Colon (tissue), 2 donors: Measurements from ENCODE around the gene ROS1.

Experiments
- FAIRE-seq: peaks from 2 replicates; lab custom pipeline; 2012; peaks lifted over from hg19 to GRCh38; lab: Jason Lieb, UNC
- donor health status: control.
- donor health status: control.

ROS1 gene

GRCh38 chr6:117440706-117441525 lies 15.2 kb upstream of the ROS1 start:
- no peak for FAIRE-seq

DNA sequence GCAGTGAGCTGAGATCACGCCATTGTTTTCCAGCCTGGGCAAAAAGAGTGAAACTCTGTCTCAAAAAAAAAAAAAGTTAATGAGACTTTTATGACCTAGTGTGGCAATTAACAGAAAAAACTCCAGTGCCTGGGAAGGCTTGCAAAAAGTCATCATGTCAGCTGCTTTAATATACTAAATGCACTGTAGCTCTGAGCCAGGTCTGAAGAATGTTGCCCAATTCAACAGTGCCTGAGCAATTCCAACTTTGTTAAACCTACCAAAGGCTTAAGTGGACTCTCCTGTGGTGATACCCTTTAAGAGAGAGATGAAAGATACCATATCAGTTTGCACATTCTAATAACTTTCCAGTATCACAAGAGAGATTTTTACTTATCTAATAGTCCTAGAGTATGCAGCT lies 6.5 kb upstream of the ROS1 start:
- no peak for FAIRE-seq

- FAIRE-seq = no peak
Measured at GRCh38 chr6:117423754-117424153, 2.0 kb downstream of the ROS1 start.

- FAIRE-seq = no peak
Measured at GRCh38 chr6:117418320-117418719, 7.4 kb downstream of the ROS1 start.

DNA sequence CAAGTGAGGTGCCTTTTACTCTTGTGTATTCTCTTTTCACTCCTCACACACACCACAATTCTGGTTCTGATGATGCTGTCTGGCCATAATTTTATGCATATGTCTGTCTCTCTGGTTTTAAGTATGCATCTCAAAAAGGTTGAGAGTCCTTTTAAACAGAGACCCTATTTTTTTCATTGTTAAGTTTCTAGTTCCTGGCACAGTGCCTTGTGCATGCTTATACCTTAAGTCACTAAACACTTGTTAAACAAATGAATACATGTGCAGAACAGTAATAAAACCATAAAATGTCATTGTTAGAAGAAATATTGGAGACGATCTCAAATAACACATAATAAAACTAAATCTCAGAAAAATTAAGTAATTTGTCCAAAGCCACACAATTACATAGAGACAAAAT lies 7.9 kb downstream of the ROS1 start:
- no peak for FAIRE-seq

GRCh38 chr6:117414770-117415169 lies 11.0 kb downstream of the ROS1 start:
- no peak for FAIRE-seq

DNA sequence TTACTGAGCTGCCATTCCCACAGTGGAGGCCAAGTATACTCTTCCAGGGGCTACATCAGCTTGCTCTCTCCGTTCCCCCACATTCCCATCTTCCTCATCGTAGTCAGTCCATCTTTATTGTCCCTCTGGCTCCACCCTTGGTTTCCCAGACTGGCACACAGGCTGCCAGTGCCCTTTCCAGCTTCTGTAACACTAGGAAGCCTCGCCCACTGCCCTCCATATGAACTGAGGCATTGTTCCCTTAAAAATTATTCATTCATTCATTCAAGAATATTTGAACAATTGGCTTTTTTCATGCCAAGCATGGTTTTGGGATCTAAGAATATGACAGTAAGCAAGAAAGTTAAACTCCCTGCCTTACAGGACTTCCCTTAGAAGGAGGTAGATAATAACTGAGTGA lies 14.3 kb downstream of the ROS1 start:
- no peak for FAIRE-seq

GRCh38 chr6:117409863-117410262 lies 15.9 kb downstream of the ROS1 start:
- no peak for FAIRE-seq

DNA sequence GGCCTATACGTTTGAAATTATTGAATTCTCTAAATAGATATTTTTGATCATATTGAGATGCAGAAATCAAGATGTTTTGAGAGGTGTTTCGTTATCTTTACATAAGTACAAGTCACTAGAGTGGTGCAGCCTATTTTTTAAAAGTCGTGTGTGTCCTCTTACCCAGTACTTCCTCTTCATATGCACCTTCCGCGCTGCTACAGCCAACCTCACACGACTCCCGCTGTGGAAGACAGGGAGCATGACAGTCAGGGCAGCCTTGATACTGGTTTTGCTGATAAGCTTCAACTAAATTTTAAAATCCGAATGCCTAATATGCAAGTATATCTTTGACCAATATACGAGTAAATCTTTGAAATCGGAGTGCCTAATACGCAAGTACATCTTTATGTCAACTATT lies 16.3 kb downstream of the ROS1 start:
- FAIRE-seq = no peak

DNA sequence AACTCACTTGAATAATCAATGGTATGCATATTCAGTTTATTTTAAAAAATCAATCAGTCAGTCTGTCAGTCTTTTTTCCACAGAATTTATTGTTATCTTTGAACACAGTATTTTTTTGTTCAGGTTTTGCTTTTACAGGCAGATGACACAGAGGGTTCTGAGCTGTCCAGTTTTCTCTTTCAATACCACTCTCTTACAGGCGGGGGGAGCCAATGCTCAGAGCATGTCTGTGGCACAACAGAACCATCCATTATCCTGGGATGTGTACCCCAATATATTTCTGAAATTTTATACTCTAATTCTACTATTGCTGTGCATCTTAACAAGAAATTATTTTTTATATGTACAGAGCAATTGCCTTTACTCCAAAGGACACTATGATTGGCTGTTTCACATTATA lies 21.2 kb downstream of the ROS1 start:
- no peak for FAIRE-seq

GRCh38 chr6:117401799-117402198 lies 23.9 kb downstream of the ROS1 start:
- peak; percentile 49 for FAIRE-seq

- no peak for FAIRE-seq
Measured at GRCh38 chr6:117399924-117400323, 25.8 kb downstream of the ROS1 start.

DNA sequence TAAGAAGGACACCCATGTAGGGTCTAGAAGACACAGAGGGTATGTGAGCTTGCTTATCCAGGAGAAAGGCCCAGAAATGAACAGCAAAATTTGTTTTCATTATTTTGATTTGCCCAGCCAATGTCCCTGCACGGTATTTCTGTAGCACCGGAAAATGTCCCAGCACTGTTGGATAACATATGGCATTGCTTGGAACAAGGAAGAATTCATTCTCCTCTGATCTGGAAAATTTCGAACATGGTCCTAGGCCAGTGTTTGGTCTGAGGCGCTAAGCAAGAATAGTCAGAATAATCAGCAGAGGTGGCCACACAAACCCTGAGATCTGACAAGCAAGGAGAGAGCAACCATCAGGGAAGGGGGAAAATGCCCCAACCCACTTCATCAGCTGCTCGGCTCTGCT lies 26.6 kb downstream of the ROS1 start:
- no peak for FAIRE-seq

- FAIRE-seq = no peak
Measured at GRCh38 chr6:117397536-117398227, 28.1 kb downstream of the ROS1 start.

DNA sequence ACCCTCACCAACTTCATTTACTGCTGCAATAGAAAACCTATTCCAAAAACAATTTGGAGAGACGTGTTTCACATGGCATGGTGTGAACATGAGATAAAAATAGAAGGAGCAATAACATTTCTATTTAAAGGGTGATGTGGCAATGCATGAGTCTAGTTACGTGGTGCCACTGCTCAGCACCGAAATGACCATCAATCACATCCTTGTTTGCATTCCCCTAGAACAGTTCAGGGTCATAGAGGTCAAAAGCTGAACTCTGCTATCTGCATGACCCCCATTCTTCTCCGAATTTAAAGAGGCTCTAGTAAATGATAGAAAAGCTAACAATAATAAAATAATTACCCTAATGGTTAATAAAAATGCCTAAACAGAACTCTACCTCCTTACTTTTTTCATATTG lies 29.5 kb downstream of the ROS1 start:
- FAIRE-seq = no peak

DNA sequence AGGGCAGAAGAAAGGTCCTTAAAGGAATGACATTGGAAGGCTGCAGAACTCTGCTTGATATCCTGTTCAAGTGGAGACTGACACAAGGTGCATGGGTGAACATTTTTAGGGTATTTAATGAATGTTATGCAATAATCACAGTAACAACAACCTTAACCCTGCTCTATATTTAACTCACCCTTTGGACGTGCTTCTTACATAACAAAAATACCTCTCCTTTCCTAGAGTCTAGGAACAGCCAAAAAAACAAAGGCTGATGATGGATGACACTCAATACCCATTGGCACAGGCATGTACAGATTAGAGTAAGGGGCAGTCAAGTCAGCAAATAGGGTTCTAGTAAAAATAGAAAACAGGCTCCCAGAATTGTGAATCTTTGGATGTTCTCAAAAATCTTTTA lies 30.6 kb downstream of the ROS1 start:
- FAIRE-seq = no peak

GRCh38 chr6:117393045-117393444 lies 32.7 kb downstream of the ROS1 start:
- no peak for FAIRE-seq

DNA sequence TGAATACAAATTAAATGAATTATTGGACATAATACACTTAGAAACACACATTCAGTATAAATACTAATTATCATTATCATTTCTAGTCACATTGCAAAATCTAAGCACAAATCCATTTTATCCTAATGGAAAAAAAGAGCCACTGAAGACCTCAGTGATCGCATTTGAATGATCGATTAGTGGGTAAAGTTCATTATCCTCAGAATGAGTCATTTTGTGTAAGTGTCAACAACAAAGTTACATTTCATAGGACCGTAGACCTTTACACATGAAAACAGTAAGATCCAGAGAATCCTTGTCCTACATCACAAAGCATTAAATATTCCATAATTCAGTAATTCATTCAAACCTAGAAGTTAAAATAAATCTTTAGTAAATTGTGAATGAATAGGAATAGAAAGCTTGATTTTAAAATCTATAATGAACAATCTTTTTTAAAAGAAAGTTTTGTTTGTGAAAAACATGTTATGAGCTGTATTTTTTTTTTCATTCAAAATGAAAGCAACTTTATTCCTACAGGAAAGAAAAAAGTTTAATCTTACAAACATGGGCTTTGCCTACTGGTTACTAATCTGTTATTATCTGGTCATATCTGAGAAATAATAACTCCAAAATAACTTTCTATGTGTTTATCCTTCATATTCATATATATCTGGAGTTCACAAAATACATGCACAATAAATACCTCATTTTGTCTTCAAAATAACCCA lies 33.7 kb downstream of the ROS1 start:
- FAIRE-seq = no peak

DNA sequence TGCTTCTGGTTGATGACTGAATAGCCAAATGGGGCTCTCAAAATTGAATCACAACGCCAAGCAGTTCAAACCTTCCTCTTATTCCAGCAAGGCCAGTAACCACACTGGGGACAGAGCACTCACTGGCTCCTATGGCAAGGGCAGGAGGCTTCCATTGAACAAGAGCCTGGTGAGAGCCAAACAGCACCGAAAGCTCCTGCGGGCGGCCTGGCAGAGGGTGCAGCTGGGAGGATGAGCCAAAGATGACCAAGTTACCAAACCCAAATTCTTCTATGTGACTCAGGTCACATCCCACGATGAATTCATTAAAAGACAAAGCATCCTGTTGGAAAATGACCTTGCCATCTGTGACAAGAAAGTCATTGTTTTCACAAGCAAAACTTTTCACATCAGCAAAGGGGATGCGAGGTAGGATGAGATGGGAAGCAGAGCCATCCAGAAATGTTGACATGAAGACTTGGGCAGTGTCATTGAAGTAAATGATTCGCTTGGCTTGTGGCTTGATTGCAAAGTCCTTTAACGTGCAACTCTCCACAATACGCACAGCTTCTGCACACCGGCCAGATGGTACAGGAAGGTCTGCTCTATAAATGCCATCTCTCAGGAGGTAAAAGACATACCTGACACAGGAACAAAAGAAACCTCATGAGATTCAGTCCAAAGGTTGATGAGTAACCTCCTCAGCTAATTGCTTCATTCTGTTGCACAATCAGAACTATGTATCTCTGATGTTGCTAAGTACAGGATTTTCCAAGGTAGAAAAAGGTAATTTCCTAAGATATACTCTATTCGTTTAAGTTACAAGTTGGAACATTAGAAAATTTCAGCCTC lies 36.3 kb downstream of the ROS1 start:
- no peak for FAIRE-seq

DNA sequence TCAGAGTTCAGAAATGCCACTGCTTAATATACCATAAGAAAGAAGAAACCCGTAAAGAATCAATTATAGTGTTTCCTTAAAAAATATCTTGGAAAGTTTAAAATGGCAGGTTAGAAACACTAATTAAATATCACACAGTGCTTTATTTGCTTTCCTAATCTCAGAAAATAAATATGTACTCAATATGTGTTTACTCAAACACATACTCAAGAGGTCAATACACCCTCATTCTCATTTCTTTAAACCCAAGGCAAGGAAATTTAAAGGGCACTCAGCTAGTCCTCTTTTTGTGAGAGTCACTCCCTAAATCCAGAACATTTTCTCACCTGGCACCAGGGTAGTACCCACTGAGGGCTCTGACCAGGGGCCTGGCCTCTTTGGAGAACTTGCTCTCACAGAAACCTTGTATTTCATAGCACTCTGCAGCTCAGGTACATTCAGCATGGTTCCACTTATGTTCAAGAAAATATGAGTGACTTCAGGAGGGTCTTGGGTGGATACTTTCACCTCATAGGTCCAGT lies 38.2 kb downstream of the ROS1 start:
- FAIRE-seq = no peak

DNA sequence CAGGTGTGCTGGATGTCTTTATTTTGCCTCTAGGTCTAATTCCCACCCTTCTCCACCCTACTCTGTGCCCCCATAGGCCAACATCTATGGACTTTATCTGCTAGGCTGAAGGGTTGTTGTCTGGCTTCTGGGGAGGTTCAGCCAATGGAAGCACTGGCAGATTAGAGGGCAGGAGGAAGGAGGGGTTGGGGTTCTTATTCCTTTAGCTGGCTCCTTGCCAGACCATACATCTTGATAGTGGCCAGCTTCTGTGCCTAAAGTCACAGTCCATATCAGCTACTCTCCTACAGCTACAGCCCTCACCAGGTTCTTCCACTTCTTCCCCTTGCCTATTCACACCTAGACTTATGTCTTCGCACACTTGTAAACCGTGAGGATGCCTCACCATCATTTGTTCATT lies 41.1 kb downstream of the ROS1 start:
- FAIRE-seq = no peak

- no peak for FAIRE-seq
Measured at GRCh38 chr6:117381749-117382148, 44.0 kb downstream of the ROS1 start.
